HG03460 (cell line): Measurements from ENCODE around the gene MRPL2.
"Not testable (repeated sequence)": the region's sequence is repeated elsewhere in the genome, so short reads cannot be mapped to it uniquely, and the experiment has no call there.

ENCODE experiments used
- ATAC-seq: cut with Tn5 transposase; IDR thresholded peaks from one replicate; pipeline ENCODE4 v1.9.1; 2021; ENCODE audit not compliant: unreplicated experiment

MRPL2 gene

GRCh38 chr6:43082806-43083655 lies 23.8 kb upstream of the MRPL2 start:
- ATAC-seq, result no peak

- ATAC-seq, result not testable (repeated sequence)
Observed at GRCh38 chr6:43081922-43082321, 22.7 kb upstream of the MRPL2 start.

- ATAC-seq, result no peak
Observed at GRCh38 chr6:43081043-43081442, 21.8 kb upstream of the MRPL2 start.

GRCh38 chr6:43078691-43079090 lies 19.5 kb upstream of the MRPL2 start:
- no peak for ATAC-seq

- ATAC-seq, result no peak
Observed at GRCh38 chr6:43077981-43078511, 18.8 kb upstream of the MRPL2 start.

GRCh38 chr6:43077333-43077809 lies 18.1 kb upstream of the MRPL2 start:
- no peak for ATAC-seq

GRCh38 chr6:43076464-43077332 lies 17.5 kb upstream of the MRPL2 start:
- no peak for ATAC-seq

GRCh38 chr6:43075670-43076463 lies 16.6 kb upstream of the MRPL2 start, which contains the start of gene PTK7:
Gene PTK7 (plus strand): TSS chr6:43076314. CDS start chr6:43076489, 175 bp downstream.
- ATAC-seq, result no peak

- no peak for ATAC-seq
Observed at GRCh38 chr6:43074847-43075669, 15.8 kb upstream of the MRPL2 start.

- no peak for ATAC-seq
Observed at GRCh38 chr6:43070028-43070632, 10.9 kb upstream of the MRPL2 start.

GRCh38 chr6:43062818-43063217 lies 3.6 kb upstream of the MRPL2 start:
- no peak for ATAC-seq

- ATAC-seq, result no peak
Observed at GRCh38 chr6:43061861-43062260, 2.6 kb upstream of the MRPL2 start.

- no peak for ATAC-seq
Observed at GRCh38 chr6:43060755-43061633, 1.8 kb upstream of the MRPL2 start.

GRCh38 chr6:43060034-43060754 lies 960 bp upstream of the MRPL2 start:
- ATAC-seq, result no peak

- no peak for ATAC-seq
Observed at GRCh38 chr6:43058531-43058930, 703 bp downstream of the MRPL2 start.

- no peak for ATAC-seq
Observed at GRCh38 chr6:43055966-43056365, 3.3 kb downstream of the MRPL2 start.

GRCh38 chr6:43054206-43054943 lies 4.9 kb downstream of the MRPL2 start:
- no peak for ATAC-seq
